Colonic mucosa (tissue), 4 donors: ENCODE measurements around the gene IMPDH1. TPM values are rescaled to one million over a fixed set of nuclear protein-coding genes. Genes with fewer than 3 reads are reported as not detected.

Source experiments
- DNase-seq: peaks from one replicate; pipeline ENCODE4 v3.0.0-alpha.2; 2020
- H3K27ac ChIP-seq: fragments of 200-600 bp; one replicate; pipeline ENCODE4 v1.8.0; 2021
- H3K27me3 ChIP-seq: fragments of 200-600 bp; one replicate; pipeline ENCODE4 v1.8.0; 2021
- H3K36me3 ChIP-seq: fragments of 200-600 bp; one replicate; pipeline ENCODE4 v1.8.0; 2021
- H3K4me1 ChIP-seq: fragments of 200-600 bp; one replicate; pipeline ENCODE4 v1.8.0; 2021; ENCODE audit warnings: mild to moderate bottlenecking
- H3K4me3 ChIP-seq: fragments of 200-600 bp; one replicate; pipeline ENCODE4 v1.8.0; 2021
- H3K9ac ChIP-seq, 2 donors: one replicate each; pipeline ENCODE4 v1.7.0; 2013; ENCODE audit warnings: control low read depth in 2 of 2, low read depth in 2 of 2, low read length in 2 of 2
- H3K9me3 ChIP-seq: fragments of 200-600 bp; one replicate; pipeline ENCODE4 v1.8.0; 2021
- CTCF ChIP-seq: fragments of 200-600 bp; IDR thresholded peaks from one replicate; pipeline ENCODE4 v1.8.0; 2022; ENCODE audit warnings: antibody characterized with exemption, mild to moderate bottlenecking
- intact Hi-C: fragments of 100-400 bp; cut with DNase I; formaldehyde crosslinking; loops from one replicate; pipeline ENCODE4 v1.14.1; 2022
- total RNA-seq, 2 donors: library from RNA; stranded (reverse); fragmentation: NEBNext Ultra II Directional in 1 of 2; extraction: Animal tissue kit (Norgen Biotek cat#: 25700) in 1 of 2; gene quantifications; one replicate each; pipeline ENCODE4 v1.2.1, GENCODE V29; 2021
- donor health status: healthy.
- donor health status: DM: no; HTN: no; CAD: no.
- donor health status: DM: no; HTN: no; CAD: no.

IMPDH1 gene
- total RNA-seq, 2 donors from 2014 or later, result 37.5 to 50.0 TPM

GRCh38 chr7:128406314-128407232 lies 3.2 kb downstream of the IMPDH1 start:
- H3K4me1 ChIP-seq, result peaks cover 11% of the 10 kb centered on the region
- no peaks in the 10 kb centered on the region for H3K27me3 ChIP-seq
- intact Hi-C loops, result no loop called here
- no peak overlapping the region for H3K4me3 ChIP-seq
- no peak for TF ChIP-seq CTCF
- H3K9ac ChIP-seq, result peak overlapping the region; percentile 21 to 24
- no peak overlapping the region for H3K27ac ChIP-seq
- no peaks in the 10 kb centered on the region for H3K9me3 ChIP-seq
- peak; percentile 45 for DNase-seq
- no peaks in the 10 kb centered on the region for H3K36me3 ChIP-seq

GRCh38 chr7:128405471-128406313 lies 4.1 kb downstream of the IMPDH1 start:
- peak overlapping the region; percentile 80 for H3K4me3 ChIP-seq
- no peaks in the 10 kb centered on the region for H3K36me3 ChIP-seq
- intact Hi-C loops, result loop anchor here (2.0 kb wide), 1 partner anchor 51 kb away; no protein-coding TSS in a partner anchor
- peak overlapping the region; percentile 62 to 75 for H3K9ac ChIP-seq
- no peak for TF ChIP-seq CTCF
- no peak overlapping the region for H3K27ac ChIP-seq
- no peaks in the 10 kb centered on the region for H3K9me3 ChIP-seq
- peak; percentile 64 for DNase-seq
- peaks cover 11% of the 10 kb centered on the region for H3K4me1 ChIP-seq
- no peaks in the 10 kb centered on the region for H3K27me3 ChIP-seq

GRCh38 chr7:128404886-128405470 lies 4.8 kb downstream of the IMPDH1 start:
- H3K4me3 ChIP-seq, result peak overlapping the region; percentile 80
- no peaks in the 10 kb centered on the region for H3K36me3 ChIP-seq
- intact Hi-C loops, result loop anchor here (2.0 kb wide), 1 partner anchor 52 kb away; no protein-coding TSS in a partner anchor
- H3K9me3 ChIP-seq, result no peaks in the 10 kb centered on the region
- no peak overlapping the region for H3K27ac ChIP-seq
- H3K4me1 ChIP-seq, result peaks cover 11% of the 10 kb centered on the region
- H3K27me3 ChIP-seq, result no peaks in the 10 kb centered on the region
- peak; percentile 30 for DNase-seq
- peak overlapping the region; percentile 62 to 75 for H3K9ac ChIP-seq
- TF ChIP-seq CTCF, result peak; percentile 18

- no peaks in the 10 kb centered on the region for H3K36me3 ChIP-seq
- no peak overlapping the region for H3K4me3 ChIP-seq
- H3K9me3 ChIP-seq, result no peaks in the 10 kb centered on the region
- TF ChIP-seq CTCF, result no peak
- peaks cover 11% of the 10 kb centered on the region for H3K4me1 ChIP-seq
- H3K27ac ChIP-seq, result no peak overlapping the region
- intact Hi-C loops, result loop anchor here (2.0 kb wide), 1 partner anchor 53 kb away; no protein-coding TSS in a partner anchor
- DNase-seq, result peak; percentile 40
- no peaks in the 10 kb centered on the region for H3K27me3 ChIP-seq
- H3K9ac ChIP-seq, result no peak overlapping the region
Measured at GRCh38 chr7:128404143-128404681, 5.6 kb downstream of the IMPDH1 start.

- intact Hi-C loops, result loop anchor here (2.0 kb wide), 1 partner anchor 53 kb away; no protein-coding TSS in a partner anchor
- Histone ChIP-seq H3K36me3 (no peaks in the 10 kb centered on the region), H3K4me3 (no peak overlapping the region), H3K27ac (no peak overlapping the region), H3K4me1 (peaks cover 7% of the 10 kb centered on the region), H3K9me3 (no peaks in the 10 kb centered on the region), H3K9ac (no peak overlapping the region), H3K27me3 (no peaks in the 10 kb centered on the region)
- no peak for DNase-seq
- TF ChIP-seq CTCF, result no peak
Measured at GRCh38 chr7:128403676-128404075, 6.1 kb downstream of the IMPDH1 start.
